GM20431 (cell line): Measurements from ENCODE around the gene LGMN.
"Not testable (repeated sequence)": the region's sequence is repeated elsewhere in the genome, so short reads cannot be mapped to it uniquely, and the experiment has no call there.

ENCODE experiments used
- in situ Hi-C: fragments of 300-500 bp; cut with MseI, MboI; formaldehyde crosslinking; loops from one replicate; pipeline ENCODE4 v1.15.0; 2020; ENCODE audit warnings: low sequenced_read_pairs; ENCODE audit not compliant: unreplicated experiment

LGMN gene

GRCh38 chr14:92680781-92681650 is 67.4 kb downstream of the LGMN start:
- in situ Hi-C loops: no loop called here

DNA sequence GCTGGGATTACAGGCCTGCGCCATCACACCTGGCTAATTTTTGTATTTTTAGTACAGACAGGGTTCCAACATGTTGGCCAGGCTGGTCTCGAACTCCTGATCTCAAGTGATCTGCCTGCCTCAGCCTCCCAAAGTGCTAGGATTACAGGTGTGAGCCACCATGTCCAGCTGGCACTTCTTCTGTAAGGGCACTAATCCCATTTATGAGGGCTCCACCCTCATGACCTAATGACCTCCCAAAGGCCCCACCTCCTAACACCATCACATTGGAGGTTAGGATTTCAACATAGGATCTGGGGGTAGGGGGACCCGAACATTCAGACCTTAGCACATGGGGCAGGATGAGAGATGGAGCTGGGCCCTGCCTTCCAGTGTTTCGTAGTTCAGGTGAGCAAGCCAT is 68.1 kb downstream of the LGMN start:
- in situ Hi-C loops: not testable (repeated sequence)

DNA sequence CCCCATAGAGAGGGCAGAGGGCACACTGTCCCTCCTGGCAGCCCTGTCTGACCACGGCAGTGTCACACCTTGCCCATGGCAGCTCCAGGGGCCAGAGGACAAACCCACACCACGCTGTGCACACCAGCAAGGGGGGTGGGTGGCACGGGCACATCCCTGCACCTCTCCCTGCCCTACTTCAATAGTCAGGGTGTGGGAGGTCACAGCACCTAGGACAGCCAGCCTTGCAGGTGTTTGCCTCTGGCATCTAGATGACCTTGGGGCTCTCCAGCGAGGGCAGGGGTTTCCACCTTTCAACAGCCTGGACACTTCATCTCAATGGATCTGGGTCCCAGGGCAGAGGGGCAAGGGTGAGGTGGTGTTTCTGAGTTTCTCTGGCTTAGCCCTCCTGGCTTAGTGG is 69.2 kb downstream of the LGMN start:
- in situ Hi-C loops: no loop called here

DNA sequence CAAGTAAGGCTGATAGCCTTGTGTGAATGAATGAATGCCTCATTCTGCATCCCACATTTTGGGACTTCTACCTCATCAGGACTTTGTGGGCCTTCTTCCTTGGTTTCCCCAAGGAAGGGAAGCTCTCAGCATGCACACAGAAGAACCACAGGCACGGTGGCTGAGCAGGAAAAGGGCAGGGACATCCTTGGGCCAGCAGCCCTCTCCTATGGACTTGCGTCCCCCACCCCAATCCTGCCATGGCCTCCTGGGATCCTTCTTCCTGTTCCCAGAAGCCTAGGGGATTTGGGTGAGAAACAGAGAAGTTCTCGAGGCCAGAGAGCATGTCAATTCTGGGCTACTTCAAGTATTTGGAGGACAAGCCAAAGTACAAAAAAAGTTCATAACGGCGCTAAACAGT is 69.7 kb downstream of the LGMN start:
- in situ Hi-C loops: no loop called here

GRCh38 chr14:92677955-92678354 is 70.5 kb downstream of the LGMN start:
- in situ Hi-C loops: no loop called here

DNA sequence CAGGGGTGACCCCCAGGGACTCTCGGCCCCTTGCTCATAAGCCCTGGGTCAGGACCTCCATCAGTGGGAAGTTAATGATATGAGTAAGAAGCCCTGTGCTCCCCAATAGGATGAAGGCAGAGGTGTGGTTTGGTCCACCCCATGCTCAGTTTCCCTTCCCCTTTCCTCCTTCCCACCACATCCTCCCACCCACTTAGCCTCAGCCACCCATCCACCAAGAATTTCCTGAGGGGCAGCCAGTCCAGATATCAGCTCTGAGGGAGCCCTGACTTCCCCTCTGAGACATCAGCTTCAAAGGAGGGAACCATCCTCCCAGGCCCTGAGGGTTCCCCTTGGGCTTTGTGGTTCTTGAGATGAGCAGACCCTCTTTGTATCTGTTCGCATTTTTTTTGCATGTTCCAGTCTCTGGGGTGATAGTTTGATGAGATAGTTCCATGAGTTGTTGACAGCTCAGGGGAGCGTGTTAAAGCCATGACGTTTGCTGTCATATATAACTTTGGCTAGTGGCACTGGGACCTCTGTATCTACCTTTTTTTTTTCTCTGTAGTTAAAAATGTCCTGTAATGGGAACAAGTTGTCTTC is 71.2 kb downstream of the LGMN start:
- in situ Hi-C loops: no loop called here

- in situ Hi-C loops: no loop called here
Measured at GRCh38 chr14:92676403-92677086, 71.9 kb downstream of the LGMN start.

GRCh38 chr14:92675976-92676375 is 72.5 kb downstream of the LGMN start:
- in situ Hi-C loops: no loop called here

GRCh38 chr14:92675421-92675820 is 73.0 kb downstream of the LGMN start:
- in situ Hi-C loops: no loop called here

- in situ Hi-C loops: no loop called here
Measured at GRCh38 chr14:92673601-92674150, 74.8 kb downstream of the LGMN start.

- in situ Hi-C loops: no loop called here
Measured at GRCh38 chr14:92670643-92671366, 77.6 kb downstream of the LGMN start.

GRCh38 chr14:92670160-92670559 is 78.3 kb downstream of the LGMN start:
- in situ Hi-C loops: no loop called here

- in situ Hi-C loops: no loop called here
Measured at GRCh38 chr14:92668276-92668973, 80.0 kb downstream of the LGMN start.

DNA sequence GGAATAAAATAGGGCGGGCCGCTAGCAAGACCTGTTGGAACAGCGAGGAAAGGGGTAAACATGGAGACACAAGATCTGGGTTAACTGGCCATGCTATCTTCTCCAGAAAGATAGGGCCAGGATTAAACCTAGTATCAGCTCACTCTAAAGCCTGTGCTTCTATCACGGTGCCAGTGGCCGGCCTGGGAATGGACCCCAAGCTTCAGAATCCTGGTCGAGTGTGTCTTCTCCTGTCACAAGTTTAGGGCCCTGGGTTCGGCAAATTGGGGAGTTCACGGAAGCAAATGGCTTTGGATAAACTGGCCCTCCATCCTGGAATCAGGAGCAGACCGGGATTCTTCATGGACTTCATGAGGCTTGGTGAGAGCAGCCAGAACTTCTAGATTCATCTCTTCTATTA is 82.2 kb downstream of the LGMN start:
- in situ Hi-C loops: no loop called here

GRCh38 chr14:92665661-92666110 is 82.7 kb downstream of the LGMN start:
- in situ Hi-C loops: no loop called here

- in situ Hi-C loops: no loop called here
Measured at GRCh38 chr14:92663049-92663448, 85.4 kb downstream of the LGMN start.

DNA sequence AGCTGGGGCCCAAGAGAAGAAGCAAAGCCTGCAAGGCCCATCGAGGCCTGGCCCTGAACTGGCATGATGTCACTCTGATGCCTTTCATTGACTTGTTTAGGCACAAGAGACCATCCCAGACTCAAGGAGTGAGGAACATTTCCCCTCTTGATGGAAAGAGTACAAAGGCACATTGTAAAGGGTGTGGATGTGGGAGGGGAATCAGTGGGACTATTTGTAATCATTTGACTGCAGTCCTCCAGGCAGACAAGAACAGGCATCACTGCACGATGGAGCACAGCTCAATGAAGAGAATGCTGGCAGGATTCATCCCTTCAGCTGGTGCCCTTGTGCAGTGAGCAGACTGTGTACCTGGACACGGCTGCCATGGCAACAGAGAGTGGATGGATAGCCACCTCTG is 87.9 kb downstream of the LGMN start:
- in situ Hi-C loops: no loop called here

- in situ Hi-C loops: no loop called here
Measured at GRCh38 chr14:92659765-92660561, 88.5 kb downstream of the LGMN start.

DNA sequence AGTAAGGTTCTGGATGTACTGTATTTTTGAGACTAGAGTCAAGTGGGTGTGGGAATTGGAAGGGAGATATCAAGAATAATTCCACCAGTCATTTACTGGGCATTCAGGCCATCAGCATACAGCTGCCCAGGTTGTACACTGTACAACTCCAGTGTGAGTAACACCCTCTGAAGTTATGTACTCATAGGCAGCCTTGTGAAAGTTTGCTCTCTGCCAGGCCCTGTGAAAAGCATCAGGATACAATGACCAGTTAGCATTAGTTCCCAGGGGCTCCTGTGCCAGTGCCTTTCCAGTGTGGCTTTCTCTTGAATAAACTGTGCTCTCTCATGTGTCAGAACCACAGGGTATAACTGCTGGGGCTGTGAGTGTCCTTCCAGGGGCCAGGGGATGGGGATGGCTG is 89.7 kb downstream of the LGMN start:
- in situ Hi-C loops: no loop called here
